LNCaP clone FGC (cell line): ENCODE results near the gene NDST4.

Source experiments
- DNase-seq: peaks from one replicate; pipeline ENCODE4 v3.0.0-alpha.2; 2011; ENCODE audit warnings: low read depth
- H3K4me3 ChIP-seq: 2 replicates; pipeline ENCODE4 v1.5.1; 2011; ENCODE audit warnings: mild to moderate bottlenecking, low read depth, low read length, control low read depth
- TF ChIP-seq, protein P1 (sequence below): IDR thresholded peaks from 2 replicates; pipeline ENCODE4 v1.5.1; 2012; ENCODE audit warnings: mild to moderate bottlenecking; ENCODE audit not compliant: control insufficient read depth, insufficient read depth; ENCODE audit errors: extremely low read depth

The NDST4 gene

DNA sequence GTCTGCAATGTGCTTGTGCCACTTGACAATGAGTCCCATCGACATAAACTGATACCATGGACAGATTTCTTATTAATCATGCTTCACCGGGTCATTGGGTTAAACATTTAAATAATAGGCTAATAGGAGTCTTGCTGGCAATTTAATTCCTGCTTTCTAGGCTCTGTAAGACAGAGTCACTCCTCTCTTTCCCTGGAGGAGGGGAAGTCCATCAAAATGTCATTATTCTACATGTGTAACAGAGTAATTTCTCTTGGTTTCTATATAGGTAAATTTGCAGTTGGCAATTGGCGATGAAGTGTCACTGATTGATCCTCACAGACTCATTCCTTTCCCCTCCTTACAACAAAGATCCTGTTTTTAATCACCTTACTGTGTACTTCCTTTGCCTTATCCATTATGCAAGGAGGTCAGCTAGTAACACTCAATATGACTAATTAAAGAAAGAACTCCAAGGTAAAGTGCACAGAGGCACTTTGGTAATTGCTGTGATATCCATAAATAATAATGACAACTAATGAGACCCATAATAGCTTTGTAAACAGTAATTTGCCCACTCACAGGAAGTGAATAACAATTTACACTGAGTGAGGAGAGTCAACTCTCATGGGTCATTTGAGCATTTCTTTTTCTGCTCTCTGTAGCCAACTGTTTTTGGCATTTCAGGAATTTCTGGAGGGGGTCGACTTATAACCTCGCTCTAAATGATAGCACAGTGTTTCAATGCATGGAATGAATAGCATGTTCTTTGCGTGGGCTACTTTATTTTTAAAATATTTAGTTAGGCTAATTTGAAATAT lies 330.8 kb downstream of the NDST4 start:
- DNase-seq, result no peak
- H3K4me3 ChIP-seq, result no peak overlapping the region
- TF ChIP-seq, protein P1, sequence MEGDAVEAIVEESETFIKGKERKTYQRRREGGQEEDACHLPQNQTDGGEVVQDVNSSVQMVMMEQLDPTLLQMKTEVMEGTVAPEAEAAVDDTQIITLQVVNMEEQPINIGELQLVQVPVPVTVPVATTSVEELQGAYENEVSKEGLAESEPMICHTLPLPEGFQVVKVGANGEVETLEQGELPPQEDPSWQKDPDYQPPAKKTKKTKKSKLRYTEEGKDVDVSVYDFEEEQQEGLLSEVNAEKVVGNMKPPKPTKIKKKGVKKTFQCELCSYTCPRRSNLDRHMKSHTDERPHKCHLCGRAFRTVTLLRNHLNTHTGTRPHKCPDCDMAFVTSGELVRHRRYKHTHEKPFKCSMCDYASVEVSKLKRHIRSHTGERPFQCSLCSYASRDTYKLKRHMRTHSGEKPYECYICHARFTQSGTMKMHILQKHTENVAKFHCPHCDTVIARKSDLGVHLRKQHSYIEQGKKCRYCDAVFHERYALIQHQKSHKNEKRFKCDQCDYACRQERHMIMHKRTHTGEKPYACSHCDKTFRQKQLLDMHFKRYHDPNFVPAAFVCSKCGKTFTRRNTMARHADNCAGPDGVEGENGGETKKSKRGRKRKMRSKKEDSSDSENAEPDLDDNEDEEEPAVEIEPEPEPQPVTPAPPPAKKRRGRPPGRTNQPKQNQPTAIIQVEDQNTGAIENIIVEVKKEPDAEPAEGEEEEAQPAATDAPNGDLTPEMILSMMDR, result no peak

DNA sequence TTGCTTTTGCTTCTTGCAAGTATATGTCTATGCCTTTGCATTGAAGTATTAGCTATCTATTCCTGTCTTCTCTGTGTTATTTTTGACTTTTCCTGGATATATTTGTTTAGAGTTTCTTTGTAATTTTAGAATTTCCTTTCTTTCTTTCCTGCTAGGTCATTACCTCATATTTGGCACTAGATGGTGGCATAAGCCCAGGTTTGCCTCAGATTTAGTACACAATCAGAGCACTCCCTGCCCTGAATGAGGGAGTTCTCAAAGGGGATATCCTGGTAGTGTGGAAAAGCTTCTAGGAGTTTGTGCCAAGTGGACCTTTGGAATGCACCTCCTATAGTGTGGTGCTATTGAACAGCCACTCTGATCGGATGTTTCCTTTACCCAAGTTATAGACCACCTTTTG lies 333.2 kb downstream of the NDST4 start:
- TF ChIP-seq, protein P1, result peak; percentile 55
- H3K4me3 ChIP-seq, result no peak overlapping the region
- DNase-seq, result no peak
